ENCODE data around the gene BCL11B.

BCL11B gene

DNA sequence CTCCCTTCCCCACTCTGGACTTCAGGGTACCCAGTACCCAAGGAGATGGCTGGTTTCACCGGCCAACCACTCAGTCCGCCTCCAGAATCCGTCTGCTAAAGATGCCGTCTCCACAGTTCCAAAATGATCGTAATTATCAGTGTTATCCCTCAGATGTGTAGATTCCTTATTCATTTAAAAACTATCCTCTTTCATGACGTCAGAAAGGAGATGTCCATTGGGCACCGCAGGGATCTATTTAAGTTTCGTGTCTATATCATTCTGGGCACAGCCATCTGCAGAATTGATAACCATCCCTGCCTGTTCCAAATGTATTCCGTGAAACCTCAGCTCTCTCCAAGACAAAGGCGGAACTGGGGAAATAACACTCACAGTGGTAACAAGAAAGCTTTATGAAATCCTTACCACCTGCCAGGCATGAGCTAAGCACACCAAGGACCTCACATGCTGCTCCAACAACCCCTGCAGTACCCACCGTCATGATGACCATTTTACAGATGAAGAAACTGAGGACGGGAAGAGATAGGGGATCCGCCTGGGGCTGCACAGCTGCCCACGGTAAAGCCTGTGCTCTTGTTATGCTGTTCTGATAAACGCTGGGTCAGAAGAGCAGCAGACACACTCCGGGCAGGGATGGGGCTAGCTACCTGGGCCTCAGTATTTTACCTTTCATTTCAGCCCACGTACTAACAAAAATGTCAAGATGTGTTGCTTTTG lies 90.0 kb downstream of the BCL11B start:
- TF ChIP-seq, protein P1, sequence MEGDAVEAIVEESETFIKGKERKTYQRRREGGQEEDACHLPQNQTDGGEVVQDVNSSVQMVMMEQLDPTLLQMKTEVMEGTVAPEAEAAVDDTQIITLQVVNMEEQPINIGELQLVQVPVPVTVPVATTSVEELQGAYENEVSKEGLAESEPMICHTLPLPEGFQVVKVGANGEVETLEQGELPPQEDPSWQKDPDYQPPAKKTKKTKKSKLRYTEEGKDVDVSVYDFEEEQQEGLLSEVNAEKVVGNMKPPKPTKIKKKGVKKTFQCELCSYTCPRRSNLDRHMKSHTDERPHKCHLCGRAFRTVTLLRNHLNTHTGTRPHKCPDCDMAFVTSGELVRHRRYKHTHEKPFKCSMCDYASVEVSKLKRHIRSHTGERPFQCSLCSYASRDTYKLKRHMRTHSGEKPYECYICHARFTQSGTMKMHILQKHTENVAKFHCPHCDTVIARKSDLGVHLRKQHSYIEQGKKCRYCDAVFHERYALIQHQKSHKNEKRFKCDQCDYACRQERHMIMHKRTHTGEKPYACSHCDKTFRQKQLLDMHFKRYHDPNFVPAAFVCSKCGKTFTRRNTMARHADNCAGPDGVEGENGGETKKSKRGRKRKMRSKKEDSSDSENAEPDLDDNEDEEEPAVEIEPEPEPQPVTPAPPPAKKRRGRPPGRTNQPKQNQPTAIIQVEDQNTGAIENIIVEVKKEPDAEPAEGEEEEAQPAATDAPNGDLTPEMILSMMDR (IDR thresholded peaks at IDR 0.05; ENCODE audit: control insufficient read depth, insufficient read depth, low read depth, low read length, missing control alignments) = no peak
- no peak for DNase-seq (ENCODE audit: low read depth)
- no peak overlapping the region for H3K4me3 ChIP-seq (ENCODE audit: control insufficient read depth, low read depth, low read length)

DNA sequence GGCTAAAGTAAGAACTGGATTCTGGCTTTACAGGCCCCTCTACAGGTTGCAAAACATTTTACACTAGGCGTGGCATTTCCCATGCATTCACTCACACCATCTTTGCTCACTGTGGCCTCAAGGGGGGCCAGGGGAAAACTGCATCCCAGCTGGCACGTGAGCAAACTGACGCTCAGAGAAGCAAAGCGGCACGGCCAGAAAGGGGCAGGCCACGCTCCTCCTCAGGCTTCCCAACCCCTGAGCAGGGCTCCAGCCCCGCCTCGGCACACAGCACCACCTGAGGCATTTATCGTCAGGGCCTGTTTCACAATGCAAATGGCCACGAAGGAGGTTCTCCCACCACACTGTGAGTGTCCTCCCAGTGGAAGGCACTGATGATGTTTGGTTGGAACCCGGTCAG lies 90.8 kb downstream of the BCL11B start:
- no peak overlapping the region for H3K4me3 ChIP-seq (ENCODE audit: control insufficient read depth, low read depth, low read length)
- TF ChIP-seq, protein P1 (IDR thresholded peaks at IDR 0.05; ENCODE audit: control insufficient read depth, insufficient read depth, low read depth, low read length, missing control alignments) = no peak
- DNase-seq (ENCODE audit: low read depth) = no peak

DNA sequence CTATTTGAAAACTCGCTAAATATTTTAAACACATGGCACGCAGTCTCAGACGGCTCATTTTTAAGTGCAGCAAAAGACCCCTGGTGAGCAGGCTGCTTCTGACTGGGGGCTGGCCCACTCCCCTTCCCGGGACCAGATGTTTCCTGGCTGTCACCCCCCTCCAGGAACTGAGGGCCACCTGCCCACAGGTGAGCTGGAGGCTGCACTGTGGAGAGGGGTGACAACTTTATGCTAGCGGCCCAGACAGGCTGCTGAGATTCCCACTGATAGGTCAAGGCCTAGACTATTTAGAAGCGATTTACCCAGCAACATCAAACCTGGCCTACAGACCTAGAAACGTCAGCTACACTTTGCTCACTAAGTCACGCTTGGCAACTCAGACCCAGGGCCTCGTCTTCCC lies 92.1 kb downstream of the BCL11B start:
- DNase-seq (ENCODE audit: low read depth) = no peak
- no peak overlapping the region for H3K4me3 ChIP-seq (ENCODE audit: control insufficient read depth, low read depth, low read length)
- TF ChIP-seq, protein P1 (IDR thresholded peaks at IDR 0.05; ENCODE audit: control insufficient read depth, insufficient read depth, low read depth, low read length, missing control alignments) = no peak

DNA sequence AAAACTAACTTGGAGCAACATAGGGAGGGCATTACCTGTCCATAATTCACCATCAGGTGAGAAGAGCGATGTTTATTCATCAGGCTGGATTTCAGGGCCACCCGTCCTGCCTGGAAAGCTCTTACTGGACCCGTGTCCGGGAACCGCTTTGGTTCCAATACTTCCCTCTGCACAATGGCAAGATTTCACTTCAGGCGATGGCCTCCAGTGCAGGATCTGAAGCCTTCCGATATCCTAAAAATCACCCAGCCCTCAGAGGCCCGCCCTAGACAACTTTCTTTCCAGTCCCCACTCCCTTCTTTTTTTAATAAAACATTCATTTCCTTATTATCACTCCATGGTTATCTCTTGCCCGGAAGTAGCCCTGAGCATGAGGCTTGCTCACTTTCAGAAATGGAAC lies 92.5 kb downstream of the BCL11B start:
- TF ChIP-seq, protein P1 (IDR thresholded peaks at IDR 0.05; ENCODE audit: control insufficient read depth, insufficient read depth, low read depth, low read length, missing control alignments) = no peak
- H3K4me3 ChIP-seq (ENCODE audit: control insufficient read depth, low read depth, low read length) = no peak overlapping the region
- no peak for DNase-seq (ENCODE audit: low read depth)

DNA sequence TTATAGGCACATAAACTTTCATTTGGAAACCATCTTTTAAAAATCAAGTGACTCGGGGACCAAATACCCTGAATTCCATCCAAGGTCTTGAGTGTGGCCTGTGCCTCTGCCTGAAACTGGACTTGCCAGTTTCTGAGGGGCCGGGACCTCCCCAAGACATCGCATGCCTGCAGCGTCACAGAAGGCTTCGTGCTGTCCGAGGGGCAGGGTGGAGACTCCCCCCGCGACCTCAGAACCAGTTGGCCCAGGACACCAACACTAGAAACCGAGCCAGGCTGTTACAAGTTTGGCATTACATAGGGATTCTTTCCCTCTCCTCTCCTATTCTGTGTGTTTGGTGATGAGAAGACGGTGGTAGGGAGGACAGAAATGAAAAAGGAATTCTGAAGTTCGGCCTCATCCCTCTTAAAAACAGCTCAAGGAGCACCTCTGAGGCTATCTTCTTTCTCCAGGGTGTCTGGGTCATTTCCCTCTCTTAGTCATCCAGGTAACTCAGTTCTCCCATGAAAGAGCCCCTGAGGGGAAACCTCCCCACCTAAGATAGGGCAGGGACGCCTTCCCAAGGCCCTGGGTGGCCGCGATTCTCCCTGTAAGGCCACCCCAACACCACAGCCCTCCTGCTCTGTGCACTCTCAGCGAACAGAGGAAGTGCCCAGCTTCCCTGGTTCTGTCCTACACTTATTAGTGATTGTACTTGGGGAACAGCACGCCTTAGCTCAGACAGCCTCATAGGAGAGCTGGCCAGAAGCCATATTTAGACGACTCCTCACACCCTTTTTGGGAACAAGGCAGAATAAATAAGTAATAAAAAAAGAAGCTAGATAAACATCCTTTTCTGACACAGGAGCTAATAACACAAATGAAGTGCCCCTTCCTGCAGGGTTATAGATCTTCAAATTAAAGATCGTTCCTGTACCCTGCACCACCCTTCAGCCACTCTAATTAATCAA lies 93.8 kb downstream of the BCL11B start:
- no peak overlapping the region for H3K4me3 ChIP-seq (ENCODE audit: control insufficient read depth, low read depth, low read length)
- no peak for DNase-seq (ENCODE audit: low read depth)
- TF ChIP-seq, protein P1 (IDR thresholded peaks at IDR 0.05; ENCODE audit: control insufficient read depth, insufficient read depth, low read depth, low read length, missing control alignments) = no peak

DNA sequence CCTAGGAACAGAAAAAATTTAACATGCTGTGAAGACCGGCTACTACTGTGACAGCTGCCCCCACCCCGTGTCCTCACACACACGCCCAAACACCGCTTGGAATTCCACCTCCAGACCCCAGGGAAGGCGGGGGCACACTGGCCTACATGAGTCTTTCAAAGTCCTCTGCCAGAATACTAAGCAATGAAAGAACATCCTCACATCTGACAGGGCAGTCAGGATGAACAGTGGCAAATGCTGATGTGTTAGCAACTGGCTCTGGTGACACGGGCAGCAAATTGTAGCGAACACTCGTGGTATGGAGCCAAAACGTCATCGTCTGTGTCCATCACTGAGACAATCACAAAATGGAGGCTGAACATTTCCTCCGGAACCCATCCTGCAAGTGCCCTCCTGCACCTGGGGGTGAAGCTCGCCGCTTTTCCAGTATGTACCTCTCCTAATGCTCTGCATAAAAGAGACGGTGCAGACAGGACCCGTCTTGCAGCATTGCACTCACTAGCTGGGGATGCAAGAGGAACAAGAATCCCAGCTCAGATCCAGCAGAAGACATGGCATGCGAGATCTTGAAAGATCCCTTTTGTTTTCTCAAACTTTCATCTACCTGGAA lies 94.8 kb downstream of the BCL11B start:
- DNase-seq (ENCODE audit: low read depth) = no peak
- TF ChIP-seq, protein P1 (IDR thresholded peaks at IDR 0.05; ENCODE audit: control insufficient read depth, insufficient read depth, low read depth, low read length, missing control alignments) = no peak
- no peak overlapping the region for H3K4me3 ChIP-seq (ENCODE audit: control insufficient read depth, low read depth, low read length)
